Sigmoid colon (tissue), 7 donors: ENCODE results near the gene GRK1. TPM values are rescaled to one million over a fixed set of nuclear protein-coding genes. Genes with fewer than 3 reads are reported as not detected.

Source experiments
- DNase-seq: peaks from one replicate; pipeline ENCODE4 v3.0.0-alpha.2; 2019
- H3K27ac ChIP-seq, 4 donors: fragments of 200-600 bp; sonication (generic); one replicate each; pipeline ENCODE4 v1.5.1; 2016 to 2019; ENCODE audit warnings: mild to moderate bottlenecking in 1 of 4
- H3K27me3 ChIP-seq, 3 donors: fragments of 200-600 bp; sonication (generic); one replicate each; pipeline ENCODE4 v1.5.1; 2019; ENCODE audit warnings: mild to moderate bottlenecking in 1 of 3
- H3K36me3 ChIP-seq, 4 donors: fragments of 200-600 bp; sonication (generic); one replicate each; pipeline ENCODE4 v1.5.1; 2016 to 2019
- H3K4me1 ChIP-seq, 4 donors: fragments of 200-600 bp; sonication (generic); one replicate each; pipeline ENCODE4 v1.5.1; 2017 to 2019
- H3K4me3 ChIP-seq, 4 donors: fragments of 200-600 bp; sonication (generic); one replicate each; pipeline ENCODE4 v1.5.1; 2017 to 2019; ENCODE audit warnings: mild to moderate bottlenecking in 2 of 4, moderate library complexity in 1 of 4
- H3K9me3 ChIP-seq, 4 donors: fragments of 200-600 bp in 3 of 4; sonication (generic) in 3 of 4; one replicate each; pipeline versions ENCODE4 v1.5.1 to v1.6.1; 2013 to 2019
- CTCF ChIP-seq, 4 experiments: fragments of 450-650 bp in 3 of 4; fragments of 200-600 bp in 1 of 4; IDR thresholded peaks; one replicate each; pipeline ENCODE4 v1.5.1; 2016 to 2019; ENCODE audit warnings: antibody characterized with exemption in 4 of 4, mild to moderate bottlenecking in 3 of 4, moderate library complexity in 2 of 4
- EP300 ChIP-seq, 4 donors: sonication (generic); formaldehyde crosslinking; IDR thresholded peaks; one replicate each; pipeline ENCODE4 v1.6.1; 2017; ENCODE audit warnings: antibody characterized with exemption in 4 of 4
- POLR2A ChIP-seq, 2 donors: fragments of 450-650 bp; IDR thresholded peaks; one replicate each; pipeline ENCODE4 v1.6.1; 2016; ENCODE audit warnings: antibody characterized with exemption in 2 of 2, mild to moderate bottlenecking in 2 of 2, moderate library complexity in 2 of 2
- POLR2AphosphoS5 ChIP-seq, 4 donors: sonication (generic); formaldehyde crosslinking; IDR thresholded peaks; one replicate each; pipeline ENCODE4 v1.6.1; 2017; ENCODE audit warnings: antibody characterized with exemption in 4 of 4
- WGBS, 2 donors: extraction: QIAGEN DNeasy Blood & Tissue Kit; methylation state at CpG; one replicate each; pipeline ENCODE4 v1.1.7; 2013; 5-methylcytosine and 5-hydroxymethylcytosine counted together
- intact Hi-C: fragments of 100-400 bp; cut with DNase I; formaldehyde crosslinking; loops from one replicate; pipeline ENCODE4 v1.15.1; 2023
- polyA plus RNA-seq, 3 donors: library from polyadenylated mRNA; stranded (reverse); fragments of 200-250 nt; gene quantifications; one replicate each; pipeline ENCODE4 v1.2.3, GENCODE V29; 2013
- total RNA-seq, 4 donors: library from RNA; depleted of rRNA; stranded (reverse); fragments of >200 nt; gene quantifications; one replicate each; pipeline ENCODE4 v1.1.0, GENCODE V29; 2016
- donor health status: healthy with polysubstance abuse.
- donor health status: Bipolar disorder and iron deficiency.
- donor health status: healthy.

The GRK1 gene
- total and polyA plus RNA-seq, 7 donors = 0.10 to 0.28 TPM; not detected in 5

GRCh38 chr13:113726961-113727411 is 60.0 kb downstream of the GRK1 start:
- Histone ChIP-seq H3K4me3 (no peak overlapping the region), H3K36me3 (no peaks in the 10 kb centered on the region), H3K27me3 (peaks cover 0 to 12% (median 2%) of the 10 kb centered on the region in 3 donors), H3K9me3 (no peaks in the 10 kb centered on the region), H3K4me1 (peaks cover 0 to 11% (median 8%) of the 10 kb centered on the region in 4 donors), H3K27ac (no peak overlapping the region)
- TF ChIP-seq EP300 (IDR thresholded peaks at IDR 0.05) (no peak), POLR2A (IDR thresholded peaks at IDR 0.05) (no peak), CTCF (IDR thresholded peaks at IDR 0.05) (no peak), POLR2AphosphoS5 (IDR thresholded peaks at IDR 0.05) (no peak)
- no peak for DNase-seq
- intact Hi-C loops = no loop called here
- 81 to 84% methylated on average over 10 of the region's 10 CpGs for WGBS, 2 donors

GRCh38 chr13:113728571-113729054 is 61.6 kb downstream of the GRK1 start:
- Histone ChIP-seq H3K9me3 (no peaks in the 10 kb centered on the region), H3K27me3 (peaks cover 0 to 12% (median 2%) of the 10 kb centered on the region in 3 donors), H3K4me1 (peaks cover 0 to 11% (median 8%) of the 10 kb centered on the region in 4 donors), H3K4me3 (no peak overlapping the region), H3K27ac (no peak overlapping the region), H3K36me3 (no peaks in the 10 kb centered on the region)
- no peak for DNase-seq
- TF ChIP-seq POLR2A (IDR thresholded peaks at IDR 0.05) (no peak), POLR2AphosphoS5 (IDR thresholded peaks at IDR 0.05) (no peak), CTCF (IDR thresholded peaks at IDR 0.05) (no peak), EP300 (IDR thresholded peaks at IDR 0.05) (no peak)
- intact Hi-C loops = no loop called here
- WGBS, 2 donors = 92 to 94% methylated on average over 16 of the region's 16 CpGs

GRCh38 chr13:113729187-113730019 is 62.4 kb downstream of the GRK1 start:
- intact Hi-C loops = no loop called here
- peaks cover 0 to 11% (median 7%) of the 10 kb centered on the region in 4 donors for H3K4me1 ChIP-seq
- H3K36me3 ChIP-seq = no peaks in the 10 kb centered on the region
- WGBS, 2 donors = 53 to 63% methylated on average over 34 of the region's 34 CpGs
- no peaks in the 10 kb centered on the region for H3K9me3 ChIP-seq
- H3K4me3 ChIP-seq = no peak overlapping the region
- peaks cover 0 to 12% (median 2%) of the 10 kb centered on the region in 3 donors for H3K27me3 ChIP-seq
- H3K27ac ChIP-seq = no peak overlapping the region
- TF ChIP-seq POLR2A (IDR thresholded peaks at IDR 0.05) = no peak
- no peak for TF ChIP-seq EP300 (IDR thresholded peaks at IDR 0.05)
- TF ChIP-seq POLR2AphosphoS5 (IDR thresholded peaks at IDR 0.05) = no peak
- TF ChIP-seq CTCF (IDR thresholded peaks at IDR 0.05) = no peak
- no peak for DNase-seq

- H3K9me3 ChIP-seq = no peaks in the 10 kb centered on the region
- TF ChIP-seq EP300 (IDR thresholded peaks at IDR 0.05) = no peak
- TF ChIP-seq POLR2AphosphoS5 (IDR thresholded peaks at IDR 0.05) = no peak
- TF ChIP-seq CTCF (IDR thresholded peaks at IDR 0.05) = no peak
- no peak for TF ChIP-seq POLR2A (IDR thresholded peaks at IDR 0.05)
- no peak overlapping the region for H3K4me3 ChIP-seq
- intact Hi-C loops = no loop called here
- H3K27ac ChIP-seq = no peak overlapping the region
- peaks cover 0 to 4% (median 0%) of the 10 kb centered on the region in 4 donors for H3K4me1 ChIP-seq
- no peak for DNase-seq
- 59 to 70% methylated on average over 21 of the region's 21 CpGs for WGBS, 2 donors
- peaks cover 0 to 12% (median 2%) of the 10 kb centered on the region in 3 donors for H3K27me3 ChIP-seq
- H3K36me3 ChIP-seq = no peaks in the 10 kb centered on the region
Measured at GRCh38 chr13:113730258-113730691, 63.3 kb downstream of the GRK1 start.
